Activated B cell treated with CpG ODN at 0.5 μM for 24 hours (primary cell): ENCODE data around the gene KYNU. TPM values are rescaled to one million over a fixed set of nuclear protein-coding genes. Genes with fewer than 3 reads are reported as not detected.

Experiments
- ATAC-seq: fragments of 200-7000 bp; cut with Tn5 transposase; one replicate; pipeline ENCODE4 v1.10.0; 2021; ENCODE audit warnings: low read depth, mild to moderate bottlenecking, moderate library complexity
- CTCF ChIA-PET: fragments of 350-600 bp; sonication (Branson Sonifier 250); formaldehyde crosslinking; loops from one replicate; lab custom pipeline; 2021; ENCODE audit warnings: antibody characterized with exemption; lab: Charles Lee
- POLR2A ChIA-PET: fragments of 350-600 bp; sonication (Branson Sonifier 250); formaldehyde crosslinking; loops from one replicate; lab custom pipeline; 2021; ENCODE audit warnings: antibody characterized with exemption; lab: Charles Lee
- DNase-seq: peaks from one replicate; pipeline ENCODE4 v3.0.0; 2022
- H3K27ac Mint-ChIP-seq: one replicate; pipeline ENCODE4 v1.8.0; 2020; ENCODE audit warnings: mixed read lengths
- H3K27me3 Mint-ChIP-seq: one replicate; pipeline ENCODE4 v1.8.0; 2021; ENCODE audit warnings: mixed read lengths
- H3K36me3 Mint-ChIP-seq: one replicate; pipeline ENCODE4 v1.8.0; 2021; ENCODE audit warnings: low read depth, mixed read lengths
- H3K4me1 Mint-ChIP-seq: one replicate; pipeline ENCODE4 v1.8.0; 2021; ENCODE audit warnings: mixed read lengths
- H3K4me3 Mint-ChIP-seq: one replicate; pipeline ENCODE4 v1.8.0; 2020; ENCODE audit warnings: mild to moderate bottlenecking, mixed read lengths
- H3K9me3 Mint-ChIP-seq: one replicate; pipeline ENCODE4 v1.8.0; 2020; ENCODE audit warnings: mixed read lengths
- CTCF ChIP-seq: fragments of 200-600 bp; IDR thresholded peaks from one replicate; pipeline ENCODE4 v1.8.0; 2022; ENCODE audit warnings: antibody characterized with exemption, mild to moderate bottlenecking
- intact Hi-C: fragments of 100-400 bp; cut with micrococcal nuclease; formaldehyde crosslinking; loops from one replicate; pipeline ENCODE4 v1.15.1; 2024
- total RNA-seq: library from RNA; stranded (reverse); gene quantifications from 2 replicates; pipeline ENCODE4 v1.2.3, GENCODE V29; 2022

Gene KYNU
- total RNA-seq, 1 donor from 2014 or later: 43.8 TPM

GRCh38 chr2:142926445-142926844, 49.0 kb downstream of the KYNU start:
- ChIA-PET POLR2A (no interaction called here), CTCF (no interaction called here)
- H3K27ac Mint-ChIP-seq: no peak overlapping the region
- TF ChIP-seq CTCF: no peak
- ATAC-seq: no peak
- intact Hi-C loops: no loop called here
- no peak for DNase-seq
- H3K4me1 Mint-ChIP-seq: no peaks in the 10 kb centered on the region
- H3K9me3 Mint-ChIP-seq: no peaks in the 10 kb centered on the region
- H3K27me3 Mint-ChIP-seq: no peaks in the 10 kb centered on the region
- no peak overlapping the region for H3K4me3 Mint-ChIP-seq
- H3K36me3 Mint-ChIP-seq: peaks cover 56% of the 10 kb centered on the region

GRCh38 chr2:142930835-142931398, 53.5 kb downstream of the KYNU start:
- Mint-ChIP-seq H3K9me3 (no peaks in the 10 kb centered on the region), H3K4me1 (no peaks in the 10 kb centered on the region), H3K27me3 (no peaks in the 10 kb centered on the region), H3K36me3 (peaks cover 33% of the 10 kb centered on the region), H3K27ac (no peak overlapping the region), H3K4me3 (no peak overlapping the region)
- DNase-seq: no peak
- ChIA-PET POLR2A (no interaction called here), CTCF (no interaction called here)
- intact Hi-C loops: loop anchor here (2.0 kb wide), 1 partner anchor 16 kb away; no protein-coding TSS in a partner anchor
- no peak for ATAC-seq
- TF ChIP-seq CTCF: no peak

- CTCF ChIA-PET: no interaction called here
- intact Hi-C loops: no loop called here
- Mint-ChIP-seq H3K9me3 (no peaks in the 10 kb centered on the region), H3K4me1 (no peaks in the 10 kb centered on the region), H3K4me3 (no peak overlapping the region), H3K27ac (no peak overlapping the region), H3K27me3 (no peaks in the 10 kb centered on the region), H3K36me3 (peaks cover 43% of the 10 kb centered on the region)
- TF ChIP-seq CTCF: no peak
- no peak for DNase-seq
- POLR2A ChIA-PET: no interaction called here
- no peak for ATAC-seq
Observed at GRCh38 chr2:142933916-142934315, 56.5 kb downstream of the KYNU start.

- CTCF ChIA-PET: no interaction called here
- Mint-ChIP-seq H3K4me1 (peaks cover 6% of the 10 kb centered on the region), H3K36me3 (peaks cover 34% of the 10 kb centered on the region), H3K27ac (no peak overlapping the region), H3K4me3 (no peak overlapping the region), H3K9me3 (no peaks in the 10 kb centered on the region), H3K27me3 (no peaks in the 10 kb centered on the region)
- TF ChIP-seq CTCF: no peak
- no peak for DNase-seq
- POLR2A ChIA-PET: no interaction called here
- intact Hi-C loops: no loop called here
- ATAC-seq: no peak
Observed at GRCh38 chr2:142935563-142936089, 58.2 kb downstream of the KYNU start.

- ATAC-seq (no peak), DNase-seq (no peak)
- H3K9me3 Mint-ChIP-seq: no peaks in the 10 kb centered on the region
- H3K27ac Mint-ChIP-seq: peak overlapping the region; percentile 9
- H3K27me3 Mint-ChIP-seq: no peaks in the 10 kb centered on the region
- TF ChIP-seq CTCF: no peak
- H3K4me1 Mint-ChIP-seq: peaks cover 10% of the 10 kb centered on the region
- no peak overlapping the region for H3K4me3 Mint-ChIP-seq
- POLR2A ChIA-PET: no interaction called here
- peaks cover 40% of the 10 kb centered on the region for H3K36me3 Mint-ChIP-seq
- intact Hi-C loops: no loop called here
- CTCF ChIA-PET: no interaction called here
Observed at GRCh38 chr2:142936629-142937028, 59.2 kb downstream of the KYNU start.
